GM13976 (cell line): ENCODE measurements around the gene DLGAP5.

Source experiments
- DNase-seq: peaks from one replicate; pipeline ENCODE4 v3.0.0; 2012; ENCODE audit warnings: low spot score
- CTCF ChIP-seq: IDR thresholded peaks from 2 replicates; pipeline ENCODE4 v1.5.1; 2012; ENCODE audit warnings: borderline replicate concordance, mild to moderate bottlenecking; ENCODE audit not compliant: insufficient read depth; ENCODE audit errors: extremely low read depth, missing control alignments, control extremely low read depth
- in situ Hi-C: fragments of 300-500 bp; cut with MboI; formaldehyde crosslinking; loops from one replicate; pipeline ENCODE4 v1.12.0; 2022; ENCODE audit warnings: low sequenced_read_pairs, mixed read lengths, inconsistent platforms; ENCODE audit not compliant: unreplicated experiment

Gene DLGAP5

GRCh38 chr14:55141825-55142224, 49.6 kb downstream of the DLGAP5 start:
- TF ChIP-seq CTCF: no peak
- DNase-seq: no peak
- in situ Hi-C loops: no loop called here

- TF ChIP-seq CTCF: no peak
- no peak for DNase-seq
- in situ Hi-C loops: no loop called here
Measured at GRCh38 chr14:55139696-55140509, 51.5 kb downstream of the DLGAP5 start.

GRCh38 chr14:55139141-55139540, 52.2 kb downstream of the DLGAP5 start:
- TF ChIP-seq CTCF: no peak
- no peak for DNase-seq
- in situ Hi-C loops: no loop called here

- no peak for DNase-seq
- in situ Hi-C loops: no loop called here
- TF ChIP-seq CTCF: no peak
Measured at GRCh38 chr14:55138091-55138490, 53.3 kb downstream of the DLGAP5 start.

GRCh38 chr14:55136885-55137786, 54.2 kb downstream of the DLGAP5 start:
- in situ Hi-C loops: no loop called here
- no peak for DNase-seq
- TF ChIP-seq CTCF: no peak

GRCh38 chr14:55136241-55136640, 55.1 kb downstream of the DLGAP5 start:
- in situ Hi-C loops: no loop called here
- DNase-seq: no peak
- TF ChIP-seq CTCF: no peak
